ENCODE data around the gene APOBEC3H. TPM values are rescaled to one million over a fixed set of nuclear protein-coding genes. Genes with fewer than 3 reads are reported as not detected.

APOBEC3H gene
- total RNA-seq, 1 experiment from 2014 or later: 1.8 TPM

DNA sequence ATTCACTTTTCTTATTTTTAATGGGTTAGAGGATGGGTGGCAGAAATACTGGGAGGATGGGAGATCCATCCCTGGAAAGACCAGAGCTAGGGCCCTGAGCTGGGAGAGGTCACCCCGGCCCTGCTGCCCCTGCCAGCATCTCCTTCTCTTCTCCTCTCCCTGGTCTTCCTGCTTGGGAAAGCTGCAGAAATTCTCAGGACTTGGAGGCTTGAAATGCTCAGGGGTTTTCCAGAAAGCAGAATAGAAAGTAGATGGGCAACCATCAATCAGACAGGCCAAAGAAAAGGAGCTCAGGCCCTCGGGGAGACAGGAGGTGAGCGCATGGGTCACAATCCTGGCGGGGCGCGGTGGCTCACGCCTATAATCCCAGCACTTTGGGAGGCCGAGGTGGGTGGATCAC, 1.5 kb downstream of the APOBEC3H start:
- ChIA-PET CTCF (interaction anchor here (0.7 to 1.3 kb wide), 3 partner anchors 16 to 228 kb away, joined by 3 to 5 read pairs (median 4); no protein-coding TSS in a partner anchor), POLR2A (no interaction called here), RAD21 (ENCODE audit: low non-redundant PET in 1 of 2, low total read pairs in 2 of 2, uncharacterized antibody in 2 of 2, unreplicated experiment in 2 of 2) (interaction anchor here (0.6 to 1.1 kb wide), 2 partner anchors 15 to 23 kb away, joined by 3 read pairs; no protein-coding TSS in a partner anchor)
- peak overlapping the region; percentile 20 for H2AFZ ChIP-seq (ENCODE audit: low read depth, low read length, poor library complexity, severe bottlenecking)
- no peaks in the 10 kb centered on the region for H4K20me1 ChIP-seq (ENCODE audit: insufficient read depth)
- ATAC-seq (no peak), DNase-seq (ENCODE audit: low read depth, low spot score) (no peak)
- BruUV-seq (replicated peaks): no TSS peak
- H3K27me3 ChIP-seq (ENCODE audit: insufficient read depth, low read length): no peaks in the 10 kb centered on the region
- no peak overlapping the region for H3K4me3 ChIP-seq (replicated peaks in 1 of 2; ENCODE audit: low read depth in 1 of 2, low read length in 2 of 2)
- peaks cover 21 to 24% of the 10 kb centered on the region in 2 experiments for H3K4me1 ChIP-seq (ENCODE audit: control insufficient read depth in 1 of 2, insufficient read depth in 2 of 2, low read length in 2 of 2)
- H3K27ac ChIP-seq (ENCODE audit: low read depth, low read length): no peak overlapping the region; the same call in 1 of the 2 replicates
- H3K36me3 ChIP-seq (ENCODE audit: control insufficient read depth in 1 of 2, insufficient read depth in 2 of 2, low read length in 2 of 2): no peaks in the 10 kb centered on the region
- intact Hi-C loops (cut with micrococcal nuclease): no loop called here
- no peaks in the 10 kb centered on the region for H3K9me3 ChIP-seq (ENCODE audit: control insufficient read depth in 1 of 2, insufficient read depth in 1 of 2, low read depth in 1 of 2, low read length in 2 of 2)
- H3K79me2 ChIP-seq (ENCODE audit: insufficient read depth, low read length): no peaks in the 10 kb centered on the region
- H3K9ac ChIP-seq (ENCODE audit: low read length): no peak overlapping the region
- no peak overlapping the region for H3K4me2 ChIP-seq (ENCODE audit: low read length)
- no peaks in the 10 kb centered on the region for H3K9me2 ChIP-seq (ENCODE audit: insufficient read depth)
- no peak for TF ChIP-seq SIN3A (IDR thresholded peaks at IDR 0.05; ENCODE audit: low read depth)
- TF ChIP-seq ZNF274 (IDR thresholded peaks at IDR 0.05; ENCODE audit: low read depth, low read length): no peak
- no peak for TF ChIP-seq POLR2AphosphoS5 (IDR thresholded peaks at IDR 0.05; ENCODE audit: low read depth, low read length)
- TF ChIP-seq, protein P1, sequence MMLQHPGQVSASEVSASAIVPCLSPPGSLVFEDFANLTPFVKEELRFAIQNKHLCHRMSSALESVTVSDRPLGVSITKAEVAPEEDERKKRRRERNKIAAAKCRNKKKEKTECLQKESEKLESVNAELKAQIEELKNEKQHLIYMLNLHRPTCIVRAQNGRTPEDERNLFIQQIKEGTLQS (IDR thresholded peaks at IDR 0.05): no peak
- TF ChIP-seq JUND (IDR thresholded peaks at IDR 0.05): no peak

DNA sequence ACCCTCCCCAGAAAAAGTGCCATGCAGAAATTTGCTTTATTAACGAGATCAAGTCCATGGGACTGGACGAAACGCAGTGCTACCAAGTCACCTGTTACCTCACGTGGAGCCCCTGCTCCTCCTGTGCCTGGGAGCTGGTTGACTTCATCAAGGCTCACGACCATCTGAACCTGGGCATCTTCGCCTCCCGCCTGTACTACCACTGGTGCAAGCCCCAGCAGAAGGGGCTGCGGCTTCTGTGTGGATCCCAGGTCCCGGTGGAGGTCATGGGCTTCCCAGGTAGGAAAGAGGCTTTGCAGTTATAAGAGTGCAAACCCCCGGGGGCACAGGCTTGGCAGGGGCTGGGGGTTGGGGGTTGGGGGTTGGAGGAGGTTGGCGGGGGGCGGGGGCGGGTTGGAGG, 4.2 kb downstream of the APOBEC3H start:
- intact Hi-C loops (cut with micrococcal nuclease): no loop called here
- ATAC-seq: no peak
- Histone ChIP-seq H3K27me3 (ENCODE audit: insufficient read depth, low read length) (no peaks in the 10 kb centered on the region), H3K27ac (ENCODE audit: low read depth, low read length) (no peak overlapping the region), H3K4me2 (ENCODE audit: low read length) (no peak overlapping the region), H3K9me2 (ENCODE audit: insufficient read depth) (no peaks in the 10 kb centered on the region), H3K36me3 (ENCODE audit: control insufficient read depth in 1 of 2, insufficient read depth in 2 of 2, low read length in 2 of 2) (no peaks in the 10 kb centered on the region), H3K9ac (ENCODE audit: low read length) (no peak overlapping the region), H3K79me2 (ENCODE audit: insufficient read depth, low read length) (no peaks in the 10 kb centered on the region), H3K4me3 (replicated peaks in 1 of 2; ENCODE audit: low read depth in 1 of 2, low read length in 2 of 2) (no peak overlapping the region), H3K9me3 (ENCODE audit: control insufficient read depth in 1 of 2, insufficient read depth in 1 of 2, low read depth in 1 of 2, low read length in 2 of 2) (no peaks in the 10 kb centered on the region), H2AFZ (ENCODE audit: low read depth, low read length, poor library complexity, severe bottlenecking) (no peak overlapping the region), H4K20me1 (ENCODE audit: insufficient read depth) (no peaks in the 10 kb centered on the region), H3K4me1 (ENCODE audit: control insufficient read depth in 1 of 2, insufficient read depth in 2 of 2, low read length in 2 of 2) (peaks cover 21 to 24% of the 10 kb centered on the region in 2 experiments)
- ChIA-PET POLR2A (no interaction called here), CTCF (no interaction called here), RAD21 (ENCODE audit: low non-redundant PET in 1 of 2, low total read pairs in 2 of 2, uncharacterized antibody in 2 of 2, unreplicated experiment in 2 of 2) (no interaction called here)
- no TSS peak for BruUV-seq (replicated peaks)
- DNase-seq (ENCODE audit: low read depth, low spot score): no peak
- TF ChIP-seq EZH2phosphoT487 (IDR thresholded peaks at IDR 0.05; ENCODE audit: borderline replicate concordance) (no peak), POLR2AphosphoS5 (IDR thresholded peaks at IDR 0.05; ENCODE audit: low read depth, low read length) (no peak)

Measured in HCT116 (cell line).